ENCODE data around the gene SCUBE1.

Gene SCUBE1

GRCh38 chr22:43170131-43170480 lies 173.1 kb downstream of the SCUBE1 start:
- no peak for TF ChIP-seq CTCF (IDR thresholded peaks at IDR 0.05)
- no peak for DNase-seq (ENCODE audit: low spot score)
- Histone ChIP-seq H3K27ac (no peak overlapping the region), H3K4me3 (no peak overlapping the region)

DNA sequence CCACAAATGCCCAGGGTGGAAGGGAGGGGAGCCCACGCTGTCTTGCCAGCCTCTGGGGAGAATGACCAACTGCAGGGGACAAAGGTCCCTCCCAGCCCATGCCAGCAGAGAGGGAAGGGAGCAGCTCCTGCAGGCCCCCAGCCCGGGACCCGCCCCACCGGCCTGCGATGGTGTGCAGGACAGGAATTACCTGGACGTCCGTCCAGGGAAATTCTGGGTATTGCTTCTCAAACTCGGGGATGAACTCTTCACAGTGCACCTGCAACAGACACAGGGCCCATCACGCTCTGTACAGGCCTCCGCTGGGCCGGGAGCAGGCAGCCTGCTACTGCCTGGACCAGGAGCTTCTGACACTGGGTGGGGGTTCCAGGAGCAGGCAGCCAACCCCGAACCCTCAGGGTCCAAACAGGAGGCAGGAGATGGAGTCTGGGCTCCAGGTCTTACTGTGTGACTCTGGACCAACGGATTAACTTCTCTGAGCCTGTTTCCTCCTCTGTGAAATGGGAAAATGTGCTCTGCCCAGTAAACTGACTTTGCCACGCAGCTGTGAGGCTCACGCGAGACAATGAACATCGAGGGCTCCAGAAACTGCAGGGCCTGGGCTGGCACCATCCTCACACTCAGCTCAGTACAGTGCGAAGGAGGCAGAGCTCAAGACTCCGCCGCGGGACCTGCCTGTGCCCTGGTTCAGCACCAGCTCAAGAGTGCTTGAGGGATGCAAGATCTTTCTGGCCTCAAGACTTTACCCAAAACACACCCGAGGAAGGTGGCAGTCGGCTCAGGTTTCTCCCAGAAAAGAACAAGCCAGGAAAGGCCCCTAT lies 173.7 kb downstream of the SCUBE1 start:
- no peak for TF ChIP-seq CTCF (IDR thresholded peaks at IDR 0.05)
- DNase-seq (ENCODE audit: low spot score) = no peak
- Histone ChIP-seq H3K27ac (no peak overlapping the region), H3K4me3 (no peak overlapping the region)

DNA sequence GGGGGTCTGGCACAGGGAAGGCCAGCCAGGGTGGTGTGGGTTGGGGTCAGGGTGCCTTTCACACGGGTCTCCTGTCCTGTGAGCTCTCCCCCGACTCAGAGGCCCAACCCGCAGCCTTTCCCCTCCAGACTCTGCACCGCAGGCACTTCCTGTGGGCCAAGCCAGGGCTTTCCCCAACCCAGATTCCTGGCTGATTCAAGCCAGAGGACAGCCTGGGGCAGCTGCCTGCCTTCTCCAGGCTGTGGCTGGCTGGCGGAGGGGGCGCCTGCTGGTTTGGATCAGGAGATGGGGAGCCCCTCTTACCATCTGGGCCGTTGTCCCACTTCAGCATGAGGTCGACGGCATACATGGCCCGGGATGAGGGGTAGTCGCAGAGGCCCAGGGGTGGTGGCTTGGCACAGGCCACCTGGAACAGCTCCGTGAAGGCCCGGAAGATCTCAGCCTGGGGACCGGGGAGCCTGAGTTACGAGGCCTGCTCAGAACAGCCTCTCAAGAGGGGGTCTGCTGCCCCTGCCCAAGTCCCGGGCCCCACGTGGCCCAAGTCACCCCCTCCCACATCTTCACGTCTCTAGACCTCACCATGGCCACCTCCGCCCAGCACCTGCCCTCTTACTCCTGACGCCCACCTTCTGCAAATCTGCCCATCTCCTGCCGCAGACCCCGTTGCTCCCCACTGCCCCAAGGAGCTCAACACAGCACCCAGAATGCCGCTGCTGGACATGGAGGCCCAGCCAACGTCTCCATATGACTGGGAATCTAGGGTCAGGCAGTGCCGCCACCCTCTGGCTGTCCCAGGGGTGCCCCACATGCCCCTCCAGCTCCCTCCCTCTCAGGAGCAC lies 174.5 kb downstream of the SCUBE1 start:
- no peak overlapping the region for H3K4me3 ChIP-seq
- DNase-seq (ENCODE audit: low spot score) = no peak
- TF ChIP-seq CTCF (IDR thresholded peaks at IDR 0.05) = no peak
- H3K27ac ChIP-seq = peak overlapping the region in 1 of 2 donors; percentile 17

- Histone ChIP-seq H3K4me3 (no peak overlapping the region), H3K27ac (no peak overlapping the region)
- DNase-seq (ENCODE audit: low spot score) = no peak
- TF ChIP-seq CTCF (IDR thresholded peaks at IDR 0.05) = no peak
Measured at GRCh38 chr22:43167001-43167589, 176.1 kb downstream of the SCUBE1 start.

- DNase-seq (ENCODE audit: low spot score) = no peak
- Histone ChIP-seq H3K27ac (no peak overlapping the region), H3K4me3 (no peak overlapping the region)
- no peak for TF ChIP-seq CTCF (IDR thresholded peaks at IDR 0.05)
Measured at GRCh38 chr22:43166132-43166930, 176.8 kb downstream of the SCUBE1 start.

- no peak overlapping the region for H3K27ac ChIP-seq
- DNase-seq (ENCODE audit: low spot score) = no peak
- H3K4me3 ChIP-seq = no peak overlapping the region
- TF ChIP-seq CTCF (IDR thresholded peaks at IDR 0.05) = no peak
Measured at GRCh38 chr22:43164636-43165035, 178.5 kb downstream of the SCUBE1 start.

All from coronary artery (tissue), 2 donors.